DND-41 (cell line): ENCODE measurements around the gene RAD54L.
"Not testable (repeated sequence)": the region's sequence is repeated elsewhere in the genome, so short reads cannot be mapped to it uniquely, and the experiment has no call there.

ENCODE experiments used
- CTCF ChIP-seq: IDR thresholded peaks from 2 replicates; pipeline ENCODE4 v1.5.1; 2012; ENCODE audit warnings: borderline replicate concordance, low read length, moderate library complexity, mild to moderate bottlenecking; ENCODE audit not compliant: poor library complexity, severe bottlenecking; ENCODE audit errors: extremely low read depth
- EZH2 ChIP-seq: IDR thresholded peaks from 3 replicates; pipeline ENCODE4 v1.6.1; 2012; ENCODE audit warnings: borderline replicate concordance, low read depth, mild to moderate bottlenecking, moderate library complexity, low read length, inconsistent platforms; ENCODE audit not compliant: severe bottlenecking

- not testable (repeated sequence) for TF ChIP-seq CTCF, EZH2
These were observed 8.7 kb upstream of the RAD54L start for GRCh38 chr1:46238865-46239264.
